GM18517 (cell line): ENCODE results near the gene ABCA7.
A peak's percentile ranks its signal among the peaks of the same experiment; 100 is the strongest.

Source experiments
- ATAC-seq: cut with Tn5 transposase; IDR thresholded peaks from one replicate; pipeline ENCODE4 v1.9.1; 2021; ENCODE audit warnings: mild to moderate bottlenecking, moderate library complexity; ENCODE audit not compliant: unreplicated experiment

ABCA7 gene

GRCh38 chr19:1070931-1071791, 31.3 kb downstream of the ABCA7 start:
- no peak for ATAC-seq

- ATAC-seq = no peak
These were observed 32.6 kb downstream of the ABCA7 start for GRCh38 chr19:1072371-1073015.

- ATAC-seq = no peak
These were observed 33.4 kb downstream of the ABCA7 start for GRCh38 chr19:1073063-1073955.

GRCh38 chr19:1073956-1074517, 34.1 kb downstream of the ABCA7 start:
- ATAC-seq = no peak

GRCh38 chr19:1074544-1075283, 34.8 kb downstream of the ABCA7 start:
- ATAC-seq = peak; percentile 44

GRCh38 chr19:1076046-1076386, 36.1 kb downstream of the ABCA7 start:
- no peak for ATAC-seq

GRCh38 chr19:1076951-1077350, 37.0 kb downstream of the ABCA7 start:
- peak; percentile 55 for ATAC-seq

- no peak for ATAC-seq
These were observed 39.7 kb downstream of the ABCA7 start for GRCh38 chr19:1079566-1080111.

GRCh38 chr19:1080360-1081161, 40.7 kb downstream of the ABCA7 start:
- ATAC-seq = no peak

- no peak for ATAC-seq
These were observed 41.6 kb downstream of the ABCA7 start for GRCh38 chr19:1081301-1082164.

GRCh38 chr19:1082165-1082927, 42.4 kb downstream of the ABCA7 start:
- ATAC-seq = no peak

GRCh38 chr19:1082928-1083816, 43.3 kb downstream of the ABCA7 start:
- no peak for ATAC-seq

GRCh38 chr19:1084024-1084868, 44.3 kb downstream of the ABCA7 start:
- no peak for ATAC-seq

GRCh38 chr19:1085053-1085658, 45.2 kb downstream of the ABCA7 start:
- ATAC-seq = no peak

- ATAC-seq = no peak
These were observed 46.0 kb downstream of the ABCA7 start for GRCh38 chr19:1085676-1086442.
